PC-3 (cell line): ENCODE data around the gene ZMYM1. TPM values are rescaled to one million over a fixed set of nuclear protein-coding genes. Genes with fewer than 3 reads are reported as not detected.

Experiments
- ATAC-seq: fragments of 200-7000 bp; cut with Tn5 transposase; 2 replicates; pipeline ENCODE4 v1.9.1; 2020; ENCODE audit warnings: mild to moderate bottlenecking, moderate library complexity
- BruUV-seq: library from RNA; stranded (reverse); fragments of 400-500 nt; replicated peaks from 2 replicates; lab custom pipeline; 2021; lab: Mats Ljungman, UMichigan
- CTCF ChIA-PET: fragments of 300-600 bp; sonication (Branson Sonifier 250); formaldehyde crosslinking; loops from one replicate; lab custom pipeline; 2022; ENCODE audit warnings: antibody characterized with exemption; lab: Charles Lee
- POLR2A ChIA-PET: fragments of 300-600 bp; sonication (Branson Sonifier 250); formaldehyde crosslinking; loops from one replicate; lab custom pipeline; 2022; ENCODE audit warnings: antibody characterized with exemption; ENCODE audit not compliant: unreplicated experiment; lab: Charles Lee
- DNase-seq: peaks from one replicate; pipeline ENCODE4 v3.0.0-alpha.2; 2015
- H2AFZ ChIP-seq: fragments of 300-600 bp; sonication (generic); 2 replicates; pipeline ENCODE4 v1.6.0; 2016; ENCODE audit warnings: antibody characterized with exemption, low read length
- H3F3A ChIP-seq: fragments of 300-600 bp; sonication (generic); one replicate; pipeline ENCODE4 v1.6.0; 2017; ENCODE audit warnings: antibody characterized with exemption, low read length, control low read depth, mild to moderate bottlenecking; ENCODE audit not compliant: unreplicated experiment
- H3K27ac ChIP-seq: fragments of 300-600 bp; sonication (generic); 2 replicates; pipeline ENCODE4 v1.5.1; 2016; ENCODE audit warnings: mild to moderate bottlenecking, low read length
- H3K27me3 ChIP-seq: fragments of 300-600 bp; sonication (generic); 2 replicates; pipeline ENCODE4 v1.6.1; 2016; ENCODE audit warnings: low read length, mixed read lengths
- H3K36me3 ChIP-seq: fragments of 300-600 bp; sonication (generic); 2 replicates; pipeline ENCODE4 v1.6.1; 2016; ENCODE audit warnings: low read depth, mixed run types, low read length, mixed read lengths
- H3K4me1 ChIP-seq: fragments of 300-600 bp; sonication (generic); 2 replicates; pipeline ENCODE4 v1.5.1; 2016; ENCODE audit warnings: low read length; ENCODE audit not compliant: insufficient read depth
- H3K4me2 ChIP-seq: fragments of 300-600 bp; sonication (generic); 2 replicates; pipeline ENCODE4 v1.6.0; 2016; ENCODE audit warnings: low read length
- H3K4me3 ChIP-seq: fragments of 300-600 bp; sonication (generic); 2 replicates; pipeline ENCODE4 v1.5.1; 2016; ENCODE audit warnings: mild to moderate bottlenecking, low read length, mixed read lengths
- H3K79me2 ChIP-seq: fragments of 300-600 bp; sonication (generic); 2 replicates; pipeline ENCODE4 v1.6.1; 2017; ENCODE audit warnings: low read length, mixed read lengths
- H3K9ac ChIP-seq: fragments of 300-600 bp; sonication (generic); 2 replicates; pipeline ENCODE4 v1.6.0; 2016; ENCODE audit warnings: mild to moderate bottlenecking, low read length
- H3K9me2 ChIP-seq: fragments of 300-600 bp; sonication (generic); replicated peaks from 2 replicates; pipeline ENCODE4 v1.6.1; 2016; ENCODE audit warnings: mixed run types, low read length, mixed read lengths
- H3K9me3 ChIP-seq: fragments of 300-600 bp; sonication (generic); 2 replicates; pipeline ENCODE4 v1.6.1; 2016; ENCODE audit warnings: low read length, mixed read lengths
- H4K20me1 ChIP-seq: fragments of 300-600 bp; sonication (generic); 2 replicates; pipeline ENCODE4 v1.6.1; 2016; ENCODE audit warnings: low read length, mixed read lengths
- intact Hi-C: fragments of 100-400 bp; cut with micrococcal nuclease; formaldehyde crosslinking; loops from 2 replicates; pipeline ENCODE4 v1.9.0; 2023
- total RNA-seq: library from RNA; depleted of rRNA; stranded (reverse); fragments of >200 nt; gene quantifications from 2 replicates; pipeline ENCODE4 v1.2.3, GENCODE V29; 2014; rRNA removed
- TF ChIP-seq, protein P1 (sequence below): fragments of 300-600 bp; sonication (generic); conservative IDR thresholded peaks from 2 replicates; pipeline ENCODE4 v1.5.1; 2017; ENCODE audit warnings: antibody characterized with exemption, low read depth, mild to moderate bottlenecking, low read length

ZMYM1 gene
- total RNA-seq, 1 experiment from 2014 or later: 17.0 TPM

GRCh38 chr1:35164893-35165292 is 85.7 kb downstream of the ZMYM1 start:
- Histone ChIP-seq H3K27ac (no peak overlapping the region), H3K9me3 (no peaks in the 10 kb centered on the region), H3K9me2 (no peaks in the 10 kb centered on the region), H3K4me3 (no peak overlapping the region), H3K4me2 (no peak overlapping the region), H3K9ac (no peak overlapping the region), H4K20me1 (no peaks in the 10 kb centered on the region), H2AFZ (no peak overlapping the region), H3K79me2 (no peaks in the 10 kb centered on the region), H3K36me3 (no peaks in the 10 kb centered on the region), H3K27me3 (no peaks in the 10 kb centered on the region), H3F3A (no peaks in the 10 kb centered on the region), H3K4me1 (no peaks in the 10 kb centered on the region)
- TF ChIP-seq, protein P1, sequence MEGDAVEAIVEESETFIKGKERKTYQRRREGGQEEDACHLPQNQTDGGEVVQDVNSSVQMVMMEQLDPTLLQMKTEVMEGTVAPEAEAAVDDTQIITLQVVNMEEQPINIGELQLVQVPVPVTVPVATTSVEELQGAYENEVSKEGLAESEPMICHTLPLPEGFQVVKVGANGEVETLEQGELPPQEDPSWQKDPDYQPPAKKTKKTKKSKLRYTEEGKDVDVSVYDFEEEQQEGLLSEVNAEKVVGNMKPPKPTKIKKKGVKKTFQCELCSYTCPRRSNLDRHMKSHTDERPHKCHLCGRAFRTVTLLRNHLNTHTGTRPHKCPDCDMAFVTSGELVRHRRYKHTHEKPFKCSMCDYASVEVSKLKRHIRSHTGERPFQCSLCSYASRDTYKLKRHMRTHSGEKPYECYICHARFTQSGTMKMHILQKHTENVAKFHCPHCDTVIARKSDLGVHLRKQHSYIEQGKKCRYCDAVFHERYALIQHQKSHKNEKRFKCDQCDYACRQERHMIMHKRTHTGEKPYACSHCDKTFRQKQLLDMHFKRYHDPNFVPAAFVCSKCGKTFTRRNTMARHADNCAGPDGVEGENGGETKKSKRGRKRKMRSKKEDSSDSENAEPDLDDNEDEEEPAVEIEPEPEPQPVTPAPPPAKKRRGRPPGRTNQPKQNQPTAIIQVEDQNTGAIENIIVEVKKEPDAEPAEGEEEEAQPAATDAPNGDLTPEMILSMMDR: no peak
- intact Hi-C loops: no loop called here
- ChIA-PET POLR2A (no interaction called here), CTCF (no interaction called here)
- DNase-seq: no peak
- no TSS peak for BruUV-seq
- ATAC-seq: no peak

Other genes starting within 250 kb of the ZMYM1 start
- gene SMIM12, start 219.6 kb upstream of the ZMYM1 start, total RNA-seq: 47.2 and 53.0 TPM in 2 replicates
- gene DLGAP3, start 149.7 kb upstream of the ZMYM1 start, total RNA-seq: not detected in 2 replicates
- gene TMEM35B, start 94.0 kb upstream of the ZMYM1 start, total RNA-seq: 10.7 and 10.9 TPM in 2 replicates
- 11.8 and 14.4 TPM in 2 replicates for gene ZMYM6, start 47.4 kb upstream of the ZMYM1 start, total RNA-seq
- gene SFPQ, start 113.8 kb downstream of the ZMYM1 start, total RNA-seq: 249 and 322 TPM in 2 replicates
- gene ZMYM4, start 189.3 kb downstream of the ZMYM1 start, total RNA-seq: 28.5 and 31.0 TPM in 2 replicates